Measurements from ENCODE around the gene TRPM2. TPM values are rescaled to one million over a fixed set of nuclear protein-coding genes. Genes with fewer than 3 reads are reported as not detected.

Gene TRPM2
- total RNA-seq, 4 donors from 2014 or later: 0.15 to 0.52 (median 0.44) TPM

DNA sequence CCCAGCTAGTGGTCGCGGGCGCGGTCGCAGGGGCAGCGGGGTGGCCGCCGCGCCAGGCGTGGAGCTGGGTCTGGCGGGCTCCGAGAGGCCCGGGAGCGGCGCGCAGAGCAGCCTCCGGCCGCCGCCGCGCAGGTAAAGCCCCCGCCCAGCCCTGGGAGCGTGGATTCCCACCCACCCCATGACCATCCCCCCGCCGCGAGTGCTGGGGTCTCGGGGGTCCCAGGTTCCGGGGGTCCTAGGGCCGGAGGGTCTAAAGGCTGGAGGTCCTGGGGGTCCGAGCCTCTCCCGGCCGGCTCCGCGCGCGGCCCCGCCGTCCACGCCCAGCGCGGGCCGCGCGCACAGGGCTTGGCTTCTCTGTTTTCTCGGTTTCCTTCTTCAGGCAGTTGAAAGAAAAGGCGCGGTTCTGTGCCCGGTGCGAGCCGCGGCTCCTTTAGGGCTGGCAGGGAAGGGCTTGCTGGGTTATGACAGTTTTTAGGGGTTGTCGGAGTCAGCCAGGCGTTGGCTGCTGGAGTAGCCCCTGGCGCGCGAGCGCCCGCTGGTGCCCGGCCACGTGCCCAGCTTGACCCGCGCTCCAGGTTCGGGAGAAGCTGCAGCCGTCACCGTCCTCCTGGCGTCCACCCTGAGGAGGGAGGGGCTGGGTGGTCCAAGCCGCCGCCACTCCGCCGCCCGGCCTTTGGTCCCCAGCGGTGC is 102.2 kb downstream of the TRPM2 start:
- in situ Hi-C loops (cut with MboI; ENCODE audit: low sequenced_read_pairs in 4 of 4) (no loop called here), intact Hi-C loops (cut with DNase I; ENCODE audit: low total_unique reads) (no loop called here)
- no peak for ATAC-seq
- Histone ChIP-seq H3K4me3 (peak overlapping the region; percentile 52 to 61 (median 52)), H3K9me3 (no peaks in the 10 kb centered on the region), H3K27me3 (peaks cover 12 to 31% (median 13%) of the 10 kb centered on the region in 3 donors), H3K27ac (no peak overlapping the region), H3K4me1 (no peaks in the 10 kb centered on the region), H3K36me3 (no peaks in the 10 kb centered on the region)
- TF ChIP-seq POLR2A (IDR thresholded peaks at IDR 0.05): no peak
- TF ChIP-seq CTCF (IDR thresholded peaks at IDR 0.05 in 4 of 5, conservative IDR thresholded peaks at IDR 0.05 in 1 of 5): no peak
- DNase-seq: no peak

DNA sequence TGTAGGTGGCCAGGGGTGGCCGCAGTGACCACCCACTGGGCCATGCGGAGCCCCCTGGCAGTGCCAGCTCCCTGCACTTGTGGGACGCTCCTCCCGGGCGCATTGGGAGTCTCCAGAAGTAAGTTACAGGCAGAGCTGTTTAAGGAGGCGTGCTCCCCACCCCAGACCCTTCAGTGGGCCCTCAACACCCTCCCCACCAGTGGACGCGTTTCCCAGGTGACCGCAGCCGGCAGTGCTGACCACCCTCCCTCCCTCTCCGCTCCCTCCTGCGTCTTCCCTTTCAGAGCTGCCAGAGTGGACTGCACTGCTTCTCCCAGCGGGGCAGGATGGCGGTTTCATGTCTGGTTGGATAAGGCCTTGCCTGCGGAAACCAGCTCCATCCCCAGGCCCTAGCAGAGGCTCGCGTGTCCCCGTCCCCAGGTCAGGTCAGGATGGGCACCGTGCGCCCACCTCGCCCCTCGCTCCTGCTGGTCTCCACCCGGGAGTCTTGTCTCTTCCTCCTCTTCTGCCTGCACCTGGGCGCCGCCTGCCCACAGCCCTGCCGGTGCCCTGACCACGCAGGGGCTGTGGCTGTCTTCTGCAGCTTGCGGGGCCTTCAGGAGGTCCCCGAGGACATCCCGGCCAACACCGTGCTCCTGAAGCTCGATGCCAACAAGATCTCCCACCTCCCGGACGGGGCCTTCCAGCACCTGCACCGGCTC is 102.9 kb downstream of the TRPM2 start:
- DNase-seq (no peak), ATAC-seq (no peak)
- H3K27ac ChIP-seq: no peak overlapping the region
- H3K4me3 ChIP-seq: peak overlapping the region; percentile 52 to 61 (median 52)
- in situ Hi-C loops (cut with MboI; ENCODE audit: low sequenced_read_pairs in 4 of 4): no loop called here
- H3K36me3 ChIP-seq: no peaks in the 10 kb centered on the region
- H3K27me3 ChIP-seq: peaks cover 12 to 31% (median 13%) of the 10 kb centered on the region in 3 donors
- TF ChIP-seq POLR2A (IDR thresholded peaks at IDR 0.05) (no peak), CTCF (IDR thresholded peaks at IDR 0.05 in 4 of 5, conservative IDR thresholded peaks at IDR 0.05 in 1 of 5) (no peak)
- intact Hi-C loops (cut with DNase I; ENCODE audit: low total_unique reads): no loop called here
- no peaks in the 10 kb centered on the region for H3K9me3 ChIP-seq
- no peaks in the 10 kb centered on the region for H3K4me1 ChIP-seq

DNA sequence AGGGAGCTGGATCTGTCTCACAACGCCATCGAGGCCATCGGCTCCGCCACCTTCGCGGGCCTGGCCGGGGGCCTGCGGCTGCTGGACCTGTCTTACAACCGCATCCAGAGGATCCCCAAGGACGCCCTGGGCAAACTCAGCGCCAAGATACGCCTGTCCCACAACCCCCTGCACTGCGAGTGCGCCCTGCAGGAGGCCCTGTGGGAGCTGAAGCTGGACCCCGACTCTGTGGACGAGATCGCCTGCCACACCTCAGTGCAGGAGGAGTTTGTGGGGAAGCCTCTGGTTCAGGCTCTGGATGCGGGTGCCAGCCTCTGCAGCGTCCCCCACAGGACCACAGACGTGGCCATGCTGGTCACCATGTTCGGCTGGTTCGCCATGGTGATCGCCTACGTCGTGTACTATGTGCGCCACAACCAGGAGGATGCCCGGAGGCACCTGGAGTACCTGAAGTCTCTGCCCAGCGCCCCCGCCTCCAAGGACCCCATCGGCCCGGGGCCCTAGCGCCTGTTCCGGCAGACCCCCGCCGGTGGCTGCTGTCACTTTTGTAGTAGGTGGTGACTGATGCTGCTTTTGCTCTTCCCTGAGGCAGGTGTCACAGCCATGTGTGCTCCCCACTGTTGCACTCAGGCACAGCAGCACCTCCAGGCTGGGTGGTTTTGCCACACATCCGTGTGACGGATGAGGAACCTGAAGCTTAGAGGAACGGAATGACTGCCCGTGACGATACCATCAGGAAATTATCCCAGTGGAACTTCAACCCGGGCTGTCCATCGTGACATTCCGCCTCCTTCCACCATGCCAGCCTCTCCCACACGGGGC is 103.7 kb downstream of the TRPM2 start:
- H3K4me3 ChIP-seq: no peak overlapping the region
- no peaks in the 10 kb centered on the region for H3K36me3 ChIP-seq
- intact Hi-C loops (cut with DNase I; ENCODE audit: low total_unique reads): no loop called here
- DNase-seq (no peak), ATAC-seq (no peak)
- in situ Hi-C loops (cut with MboI; ENCODE audit: low sequenced_read_pairs in 4 of 4): no loop called here
- H3K9me3 ChIP-seq: no peaks in the 10 kb centered on the region
- no peak overlapping the region for H3K27ac ChIP-seq
- no peak for TF ChIP-seq CTCF (IDR thresholded peaks at IDR 0.05 in 4 of 5, conservative IDR thresholded peaks at IDR 0.05 in 1 of 5)
- TF ChIP-seq POLR2A (IDR thresholded peaks at IDR 0.05): no peak
- H3K27me3 ChIP-seq: peaks cover 12 to 25% (median 13%) of the 10 kb centered on the region in 3 donors
- H3K4me1 ChIP-seq: no peaks in the 10 kb centered on the region

DNA sequence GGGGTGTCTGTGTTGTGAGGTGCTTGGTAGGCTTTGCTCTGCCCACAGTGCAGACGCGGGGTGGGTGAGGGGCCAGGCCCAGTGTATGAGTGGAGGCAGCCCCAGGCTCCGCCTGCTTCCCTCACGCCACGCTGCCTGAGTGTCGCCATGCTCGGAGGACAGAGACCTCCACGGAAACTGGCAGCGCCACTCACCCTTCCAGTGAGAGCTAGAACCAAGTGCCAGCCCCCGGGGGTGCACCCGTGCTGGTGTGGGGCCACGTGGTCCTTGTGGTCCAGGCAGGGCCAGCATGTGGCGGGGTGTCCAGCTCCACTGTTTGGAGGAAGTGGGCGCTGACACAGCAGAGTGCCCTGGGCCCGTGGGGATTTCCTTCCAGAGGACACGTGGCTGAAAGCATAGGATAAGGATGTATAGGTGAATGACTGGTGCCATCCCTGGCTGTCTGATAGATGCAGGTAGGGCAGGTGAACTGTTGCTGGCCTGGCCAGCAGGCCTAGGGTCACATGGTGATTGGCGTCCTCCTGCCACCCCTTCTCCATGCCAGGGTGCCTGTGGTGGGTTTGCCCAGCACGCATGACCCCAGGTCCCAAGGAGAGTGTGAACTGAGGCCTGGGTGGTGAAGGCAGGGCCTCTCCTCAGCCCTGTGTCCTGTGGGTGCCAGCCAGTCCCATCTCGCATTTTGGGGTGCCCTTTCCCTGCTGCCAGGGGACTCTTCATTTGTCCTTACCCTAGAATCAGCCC is 105.7 kb downstream of the TRPM2 start:
- ATAC-seq (no peak), DNase-seq (no peak)
- no peaks in the 10 kb centered on the region for H3K4me1 ChIP-seq
- intact Hi-C loops (cut with DNase I; ENCODE audit: low total_unique reads): no loop called here
- no peaks in the 10 kb centered on the region for H3K9me3 ChIP-seq
- H3K36me3 ChIP-seq: no peaks in the 10 kb centered on the region
- no peak overlapping the region for H3K27ac ChIP-seq
- in situ Hi-C loops (cut with MboI; ENCODE audit: low sequenced_read_pairs in 4 of 4): no loop called here
- H3K27me3 ChIP-seq: peaks cover 12 to 23% (median 14%) of the 10 kb centered on the region in 3 donors
- TF ChIP-seq CTCF (IDR thresholded peaks at IDR 0.05 in 4 of 5, conservative IDR thresholded peaks at IDR 0.05 in 1 of 5) (no peak), POLR2A (IDR thresholded peaks at IDR 0.05) (no peak)
- H3K4me3 ChIP-seq: no peak overlapping the region
